ENCODE data around the gene RNF111. TPM values are rescaled to one million over a fixed set of nuclear protein-coding genes. Genes with fewer than 3 reads are reported as not detected.

RNF111 gene
- total RNA-seq, 1 donor from 2014 or later = 33.8 TPM

GRCh38 chr15:59022188-59022587 lies 34.7 kb downstream of the RNF111 start:
- no peak overlapping the region for H3K4me3 Mint-ChIP-seq (ENCODE audit: unreplicated experiment)
- no peak for DNase-seq (ENCODE audit: extremely low spot score, unreplicated experiment)
- H3K27me3 Mint-ChIP-seq (ENCODE audit: unreplicated experiment) = no peaks in the 10 kb centered on the region
- no peak for TF ChIP-seq CTCF (IDR thresholded peaks at IDR 0.05)
- no peaks in the 10 kb centered on the region for H3K9me3 Mint-ChIP-seq (ENCODE audit: unreplicated experiment)
- H3K27ac Mint-ChIP-seq (ENCODE audit: unreplicated experiment) = no peak overlapping the region
- H3K4me1 Mint-ChIP-seq (ENCODE audit: unreplicated experiment) = peaks cover 3% of the 10 kb centered on the region
- H3K36me3 Mint-ChIP-seq (ENCODE audit: unreplicated experiment) = peaks cover 20% of the 10 kb centered on the region

DNA sequence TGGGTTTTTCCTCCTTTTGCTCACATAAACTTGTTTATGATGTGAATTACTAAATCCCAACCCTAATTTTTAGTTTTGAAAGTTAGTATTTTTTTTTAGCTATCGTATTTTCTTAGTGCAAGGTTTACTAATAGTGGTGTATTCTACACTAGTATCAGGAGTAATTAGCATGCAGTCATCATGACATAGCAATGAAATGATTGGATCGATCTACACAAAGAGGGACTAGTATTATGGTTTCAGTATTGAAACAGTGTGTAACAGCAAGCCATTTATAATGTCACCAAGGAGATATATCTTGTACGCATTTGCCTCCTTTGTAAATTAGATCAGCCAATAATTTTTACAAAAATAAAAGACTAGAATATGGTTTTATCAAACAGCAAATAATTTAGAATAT lies 38.7 kb downstream of the RNF111 start:
- Mint-ChIP-seq H3K27ac (ENCODE audit: unreplicated experiment) (no peak overlapping the region), H3K4me1 (ENCODE audit: unreplicated experiment) (peaks cover 8% of the 10 kb centered on the region), H3K9me3 (ENCODE audit: unreplicated experiment) (no peaks in the 10 kb centered on the region), H3K36me3 (ENCODE audit: unreplicated experiment) (peaks cover 27% of the 10 kb centered on the region), H3K27me3 (ENCODE audit: unreplicated experiment) (no peaks in the 10 kb centered on the region), H3K4me3 (ENCODE audit: unreplicated experiment) (no peak overlapping the region)
- TF ChIP-seq CTCF (IDR thresholded peaks at IDR 0.05) = no peak
- DNase-seq (ENCODE audit: extremely low spot score, unreplicated experiment) = no peak

GRCh38 chr15:59028387-59028955 lies 41.0 kb downstream of the RNF111 start:
- H3K27me3 Mint-ChIP-seq (ENCODE audit: unreplicated experiment) = no peaks in the 10 kb centered on the region
- H3K4me1 Mint-ChIP-seq (ENCODE audit: unreplicated experiment) = peaks cover 8% of the 10 kb centered on the region
- DNase-seq (ENCODE audit: extremely low spot score, unreplicated experiment) = no peak
- no peak overlapping the region for H3K27ac Mint-ChIP-seq (ENCODE audit: unreplicated experiment)
- H3K4me3 Mint-ChIP-seq (ENCODE audit: unreplicated experiment) = no peak overlapping the region
- H3K9me3 Mint-ChIP-seq (ENCODE audit: unreplicated experiment) = no peaks in the 10 kb centered on the region
- TF ChIP-seq CTCF (IDR thresholded peaks at IDR 0.05) = no peak
- peaks cover 30% of the 10 kb centered on the region for H3K36me3 Mint-ChIP-seq (ENCODE audit: unreplicated experiment)

DNA sequence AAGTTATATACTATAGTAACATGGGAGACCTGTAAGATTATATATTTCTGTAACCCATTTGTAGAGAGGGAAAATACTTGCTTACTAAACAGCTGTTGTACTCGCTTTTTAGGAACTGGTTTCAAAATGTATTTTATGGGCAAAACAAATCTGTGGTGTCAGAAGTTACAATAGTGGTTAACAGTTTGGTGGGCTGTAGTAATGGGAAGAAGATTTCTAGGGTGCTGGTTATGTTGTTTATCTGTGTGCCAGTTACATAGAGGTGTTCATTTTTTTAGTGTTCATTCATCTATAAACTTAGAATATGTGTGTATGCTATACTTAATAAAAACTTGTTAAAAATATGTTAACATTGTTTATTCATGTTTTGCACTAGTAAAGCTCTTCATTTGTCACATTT lies 42.1 kb downstream of the RNF111 start:
- H3K4me3 Mint-ChIP-seq (ENCODE audit: unreplicated experiment) = no peak overlapping the region
- H3K36me3 Mint-ChIP-seq (ENCODE audit: unreplicated experiment) = peaks cover 29% of the 10 kb centered on the region
- H3K27ac Mint-ChIP-seq (ENCODE audit: unreplicated experiment) = no peak overlapping the region
- H3K27me3 Mint-ChIP-seq (ENCODE audit: unreplicated experiment) = no peaks in the 10 kb centered on the region
- H3K9me3 Mint-ChIP-seq (ENCODE audit: unreplicated experiment) = no peaks in the 10 kb centered on the region
- no peak for DNase-seq (ENCODE audit: extremely low spot score, unreplicated experiment)
- no peak for TF ChIP-seq CTCF (IDR thresholded peaks at IDR 0.05)
- H3K4me1 Mint-ChIP-seq (ENCODE audit: unreplicated experiment) = peaks cover 8% of the 10 kb centered on the region

GRCh38 chr15:59035201-59035600 lies 47.7 kb downstream of the RNF111 start:
- H3K27me3 Mint-ChIP-seq (ENCODE audit: unreplicated experiment) = no peaks in the 10 kb centered on the region
- H3K4me3 Mint-ChIP-seq (ENCODE audit: unreplicated experiment) = no peak overlapping the region
- TF ChIP-seq CTCF (IDR thresholded peaks at IDR 0.05) = no peak
- H3K9me3 Mint-ChIP-seq (ENCODE audit: unreplicated experiment) = no peaks in the 10 kb centered on the region
- H3K36me3 Mint-ChIP-seq (ENCODE audit: unreplicated experiment) = peaks cover 41% of the 10 kb centered on the region
- DNase-seq (ENCODE audit: extremely low spot score, unreplicated experiment) = no peak
- H3K4me1 Mint-ChIP-seq (ENCODE audit: unreplicated experiment) = peaks cover 2% of the 10 kb centered on the region
- no peak overlapping the region for H3K27ac Mint-ChIP-seq (ENCODE audit: unreplicated experiment)
